Ishikawa (cell line): ENCODE results near the gene ELMO1.

Source experiments
- CEBPB ChIP-seq: IDR thresholded peaks from 2 replicates; pipeline ENCODE4 v1.6.1; 2012
- CREB1 ChIP-seq: IDR thresholded peaks from 2 replicates; pipeline ENCODE4 v1.6.1; 2012; ENCODE audit warnings: low read depth
- EGR1 ChIP-seq: IDR thresholded peaks from 2 replicates; pipeline ENCODE4 v1.6.1; 2012
- EP300 ChIP-seq: IDR thresholded peaks from 2 replicates; pipeline ENCODE4 v1.6.1; 2012; ENCODE audit warnings: borderline replicate concordance
- FOXM1 ChIP-seq: IDR thresholded peaks from 2 replicates; pipeline ENCODE4 v1.6.1; 2012; ENCODE audit warnings: low read depth, borderline replicate concordance
- MAX ChIP-seq: IDR thresholded peaks from 2 replicates; pipeline ENCODE4 v1.6.1; 2012
- NFIC ChIP-seq: IDR thresholded peaks from 2 replicates; pipeline ENCODE4 v1.6.1; 2012
- RAD21 ChIP-seq: IDR thresholded peaks from 2 replicates; pipeline ENCODE4 v1.6.1; 2012; ENCODE audit warnings: low read depth
- REST ChIP-seq: IDR thresholded peaks from 2 replicates; pipeline ENCODE4 v1.6.1; 2012; ENCODE audit warnings: low read depth, mild to moderate bottlenecking
- TAF1 ChIP-seq: IDR thresholded peaks from 2 replicates; pipeline ENCODE4 v1.6.1; 2012; ENCODE audit warnings: low read depth, mild to moderate bottlenecking
- TCF12 ChIP-seq: IDR thresholded peaks from 2 replicates; pipeline ENCODE4 v1.6.1; 2012; ENCODE audit warnings: low read depth
- TEAD4 ChIP-seq: IDR thresholded peaks from 2 replicates; pipeline ENCODE4 v1.6.1; 2012
- YY1 ChIP-seq: IDR thresholded peaks from 2 replicates; pipeline ENCODE4 v1.6.1; 2012; ENCODE audit warnings: low read depth
- ZBTB7A ChIP-seq: IDR thresholded peaks from 2 replicates; pipeline ENCODE4 v1.6.1; 2012; ENCODE audit warnings: low read depth

GRCh38 chr7:37394158-37394557 lies 54.5 kb downstream of the ELMO1 start:
- TF ChIP-seq CEBPB = no peak
- no peak for TF ChIP-seq REST
- no peak for TF ChIP-seq MAX
- no peak for TF ChIP-seq ZBTB7A
- no peak for TF ChIP-seq TCF12
- no peak for TF ChIP-seq NFIC
- TF ChIP-seq FOXM1 = no peak
- TF ChIP-seq EP300 = no peak
- no peak for TF ChIP-seq TAF1
- TF ChIP-seq TEAD4 = no peak
- no peak for TF ChIP-seq RAD21
- TF ChIP-seq YY1 = no peak
- TF ChIP-seq CREB1 = no peak
- TF ChIP-seq EGR1 = no peak
